PC-9 (cell line): ENCODE data around the gene LTBP3.

ENCODE experiments used
- CTCF ChIP-seq: fragments of 200-600 bp; sonication (generic); conservative IDR thresholded peaks from 2 replicates; pipeline ENCODE4 v1.6.1; 2017; ENCODE audit warnings: mixed run types, antibody characterized with exemption, mild to moderate bottlenecking, moderate library complexity
- EZH2 ChIP-seq: fragments of 200-600 bp; sonication (generic); IDR thresholded peaks from 2 replicates; pipeline ENCODE4 v1.8.0; 2017; ENCODE audit warnings: antibody characterized with exemption, low read depth

GRCh38 chr11:65528819-65529350, 29.3 kb downstream of the LTBP3 start:
- TF ChIP-seq CTCF (no peak), EZH2 (no peak)
